Lung (tissue), 12 donors: Measurements from ENCODE around the gene ANKRD33B. TPM values are rescaled to one million over a fixed set of nuclear protein-coding genes. Genes with fewer than 3 reads are reported as not detected.

Experiments used
- ATAC-seq: fragments of 200-7000 bp; cut with Tn5 transposase; one replicate; pipeline ENCODE4 v1.9.1; 2020; ENCODE audit warnings: moderate number of reproducible peaks; ENCODE audit not compliant: insufficient read depth, low FRiP score
- DNase-seq, 3 donors: peaks; one replicate each; pipeline ENCODE4 v3.0.0-alpha.2; 2013 to 2017
- H3K27ac ChIP-seq, 2 donors: one replicate each; pipeline ENCODE4 v1.5.1; 2013; ENCODE audit warnings: mild to moderate bottlenecking in 2 of 2, moderate library complexity in 2 of 2, control low read depth in 1 of 2, inconsistent platforms in 1 of 2, low read depth in 1 of 2, low read length in 1 of 2
- H3K27me3 ChIP-seq, 3 donors: one replicate each; pipeline ENCODE4 v1.5.1; 2013; ENCODE audit warnings: low read length in 2 of 3; ENCODE audit not compliant: control insufficient read depth in 3 of 3, insufficient read depth in 3 of 3
- H3K36me3 ChIP-seq, 4 donors: one replicate each; pipeline ENCODE4 v1.5.1; 2013; ENCODE audit warnings: low read length in 4 of 4, mild to moderate bottlenecking in 1 of 4, moderate library complexity in 1 of 4; ENCODE audit not compliant: control insufficient read depth in 4 of 4, insufficient read depth in 4 of 4
- H3K4me1 ChIP-seq, 5 donors: one replicate each; pipeline ENCODE4 v1.5.1; 2013; ENCODE audit warnings: low read length in 5 of 5, mild to moderate bottlenecking in 2 of 5, moderate library complexity in 1 of 5; ENCODE audit not compliant: control insufficient read depth in 5 of 5, insufficient read depth in 5 of 5
- H3K4me3 ChIP-seq: one replicate; pipeline ENCODE4 v1.5.1; 2013; ENCODE audit warnings: mild to moderate bottlenecking, control low read depth, moderate library complexity
- H3K9ac ChIP-seq, 2 donors: one replicate each; pipeline ENCODE4 v1.5.1; 2013; ENCODE audit warnings: low read length in 2 of 2, control low read depth in 1 of 2; ENCODE audit not compliant: insufficient read depth in 1 of 2
- H3K9me3 ChIP-seq, 4 donors: one replicate each; pipeline ENCODE4 v1.5.1; 2013; ENCODE audit warnings: low read length in 3 of 4, mild to moderate bottlenecking in 1 of 4, moderate library complexity in 1 of 4; ENCODE audit not compliant: control insufficient read depth in 4 of 4, insufficient read depth in 3 of 4
- WGBS, 2 donors: extraction: QIAGEN DNeasy Blood & Tissue Kit; methylation state at CpG; one replicate each; pipeline ENCODE4 v1.1.7; 2013; 5-methylcytosine and 5-hydroxymethylcytosine counted together
- polyA plus RNA-seq, 2 donors: library from polyadenylated mRNA; stranded (reverse); fragments of 200-250 nt; gene quantifications; one replicate each; pipeline ENCODE4 v1.2.1, GENCODE V29; 2013
- total RNA-seq, 2 donors: library from RNA; depleted of rRNA in 1 of 2; stranded (reverse); fragments of >200 nt in 1 of 2; gene quantifications; one replicate each; pipeline ENCODE4 v1.2.1, GENCODE V29; 2014 to 2021
- TF ChIP-seq, protein P1 (sequence below): IDR thresholded peaks from 2 replicates; pipeline ENCODE4 v1.5.1; 2012; ENCODE audit warnings: mild to moderate bottlenecking; ENCODE audit errors: control extremely low read depth, extremely low read depth
- donor health status: control.
- donor health status: control.
- donor health status: Bipolar disorder and iron deficiency.
- donor health status: healthy.
- donor health status: DM: yes; HTN: yes; CAD: no.

ANKRD33B gene
- total and polyA plus RNA-seq, 4 donors, result 1.0 to 6.3 (median 2.1) TPM

GRCh38 chr5:10534561-10535530 lies 29.0 kb upstream of the ANKRD33B start:
- no peak overlapping the region for H3K4me3 ChIP-seq
- H3K9ac ChIP-seq, result no peak overlapping the region
- WGBS, 2 donors, result 82 to 83% methylated on average over 23 of the region's 23 CpGs

DNA sequence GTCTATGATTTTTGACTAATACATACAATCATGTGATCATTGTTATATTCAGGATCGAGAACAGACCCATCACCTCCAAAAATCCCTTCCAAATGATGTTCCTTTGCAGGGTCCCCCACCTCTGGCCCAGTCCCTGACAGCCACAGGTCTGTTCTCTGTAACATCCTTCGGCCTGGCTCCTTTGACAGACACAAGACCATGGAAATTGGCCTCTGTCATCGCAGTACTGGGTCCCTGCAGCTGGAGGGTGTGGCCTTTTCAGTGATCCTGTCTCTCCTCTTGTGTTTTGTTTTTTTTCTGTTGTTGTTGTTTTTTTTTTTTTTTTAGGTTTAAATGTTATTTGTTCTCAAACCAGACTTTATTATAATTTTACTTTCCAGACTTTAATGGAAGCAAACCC lies 27.4 kb upstream of the ANKRD33B start:
- H3K9me3 ChIP-seq, result peaks cover 0 to 2% (median 0%) of the 10 kb centered on the region in 4 donors
- WGBS, 2 donors, result 73 to 86% methylated on average over 3 of the region's 3 CpGs
- no peak overlapping the region for H3K9ac ChIP-seq
- H3K27ac ChIP-seq, result no peak overlapping the region
- H3K36me3 ChIP-seq, result no peaks in the 10 kb centered on the region
- TF ChIP-seq, protein P1, sequence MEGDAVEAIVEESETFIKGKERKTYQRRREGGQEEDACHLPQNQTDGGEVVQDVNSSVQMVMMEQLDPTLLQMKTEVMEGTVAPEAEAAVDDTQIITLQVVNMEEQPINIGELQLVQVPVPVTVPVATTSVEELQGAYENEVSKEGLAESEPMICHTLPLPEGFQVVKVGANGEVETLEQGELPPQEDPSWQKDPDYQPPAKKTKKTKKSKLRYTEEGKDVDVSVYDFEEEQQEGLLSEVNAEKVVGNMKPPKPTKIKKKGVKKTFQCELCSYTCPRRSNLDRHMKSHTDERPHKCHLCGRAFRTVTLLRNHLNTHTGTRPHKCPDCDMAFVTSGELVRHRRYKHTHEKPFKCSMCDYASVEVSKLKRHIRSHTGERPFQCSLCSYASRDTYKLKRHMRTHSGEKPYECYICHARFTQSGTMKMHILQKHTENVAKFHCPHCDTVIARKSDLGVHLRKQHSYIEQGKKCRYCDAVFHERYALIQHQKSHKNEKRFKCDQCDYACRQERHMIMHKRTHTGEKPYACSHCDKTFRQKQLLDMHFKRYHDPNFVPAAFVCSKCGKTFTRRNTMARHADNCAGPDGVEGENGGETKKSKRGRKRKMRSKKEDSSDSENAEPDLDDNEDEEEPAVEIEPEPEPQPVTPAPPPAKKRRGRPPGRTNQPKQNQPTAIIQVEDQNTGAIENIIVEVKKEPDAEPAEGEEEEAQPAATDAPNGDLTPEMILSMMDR, result no peak
- DNase-seq, result no peak
- no peak overlapping the region for H3K4me3 ChIP-seq
- no peak for ATAC-seq
- peaks cover 0 to 9% (median 4%) of the 10 kb centered on the region in 5 donors for H3K4me1 ChIP-seq
- H3K27me3 ChIP-seq, result peaks cover 0 to 11% (median 0%) of the 10 kb centered on the region in 3 donors

More at GRCh38 chr5:10534561-10535530, 29.0 kb upstream of the ANKRD33B start:
- no peak for DNase-seq
- no peak overlapping the region for H3K27ac ChIP-seq
- TF ChIP-seq, protein P1, result no peak
- peaks cover 0 to 3% (median 0%) of the 10 kb centered on the region in 4 donors for H3K9me3 ChIP-seq
- peaks cover 0 to 9% (median 4%) of the 10 kb centered on the region in 5 donors for H3K4me1 ChIP-seq
- H3K36me3 ChIP-seq, result no peaks in the 10 kb centered on the region
- peaks cover 0 to 11% (median 0%) of the 10 kb centered on the region in 3 donors for H3K27me3 ChIP-seq
- ATAC-seq, result no peak

GRCh38 chr5:10536931-10537579 lies 26.8 kb upstream of the ANKRD33B start:
- DNase-seq (no peak), ATAC-seq (no peak)
- TF ChIP-seq, protein P1, result no peak
- peaks cover 0 to 2% (median 0%) of the 10 kb centered on the region in 4 donors for H3K9me3 ChIP-seq
- H3K4me1 ChIP-seq, result peaks cover 0 to 9% (median 4%) of the 10 kb centered on the region in 5 donors
- no peak overlapping the region for H3K27ac ChIP-seq
- peaks cover 0 to 11% (median 0%) of the 10 kb centered on the region in 3 donors for H3K27me3 ChIP-seq
- H3K9ac ChIP-seq, result no peak overlapping the region
- H3K36me3 ChIP-seq, result no peaks in the 10 kb centered on the region
- WGBS, 2 donors, result 13 to 15% methylated on average over 13 of the region's 13 CpGs
- H3K4me3 ChIP-seq, result no peak overlapping the region
